Measurements from ENCODE around the gene GRIK4. TPM values are rescaled to one million over a fixed set of nuclear protein-coding genes. Genes with fewer than 3 reads are reported as not detected.
A peak's percentile ranks its signal among the peaks of the same experiment; 100 is the strongest.

GRIK4 gene
- total RNA-seq, 1 donor from 2014 or later = 0.11 TPM

- DNase-seq = no peak
- ATAC-seq (ENCODE audit: poor library complexity) = no peak
- intact Hi-C loops (cut with DNase I) = no loop called here
These were observed 5.6 kb upstream of the GRIK4 start for GRCh38 chr11:120505801-120506425.

GRCh38 chr11:120509346-120510053, 2.0 kb upstream of the GRIK4 start:
- no peak for DNase-seq
- no peak for ATAC-seq (ENCODE audit: poor library complexity)
- intact Hi-C loops (cut with DNase I) = loop anchor here (2.0 to 10.0 kb wide), 5 partner anchors 173 to 685 kb away; no protein-coding TSS in a partner anchor

GRCh38 chr11:120510406-120511115, 987 bp upstream of the GRIK4 start:
- intact Hi-C loops (cut with DNase I) = loop anchor here (2.0 to 10.0 kb wide), 5 partner anchors 172 to 684 kb away; no protein-coding TSS in a partner anchor
- no peak for DNase-seq
- ATAC-seq (ENCODE audit: poor library complexity) = no peak

DNA sequence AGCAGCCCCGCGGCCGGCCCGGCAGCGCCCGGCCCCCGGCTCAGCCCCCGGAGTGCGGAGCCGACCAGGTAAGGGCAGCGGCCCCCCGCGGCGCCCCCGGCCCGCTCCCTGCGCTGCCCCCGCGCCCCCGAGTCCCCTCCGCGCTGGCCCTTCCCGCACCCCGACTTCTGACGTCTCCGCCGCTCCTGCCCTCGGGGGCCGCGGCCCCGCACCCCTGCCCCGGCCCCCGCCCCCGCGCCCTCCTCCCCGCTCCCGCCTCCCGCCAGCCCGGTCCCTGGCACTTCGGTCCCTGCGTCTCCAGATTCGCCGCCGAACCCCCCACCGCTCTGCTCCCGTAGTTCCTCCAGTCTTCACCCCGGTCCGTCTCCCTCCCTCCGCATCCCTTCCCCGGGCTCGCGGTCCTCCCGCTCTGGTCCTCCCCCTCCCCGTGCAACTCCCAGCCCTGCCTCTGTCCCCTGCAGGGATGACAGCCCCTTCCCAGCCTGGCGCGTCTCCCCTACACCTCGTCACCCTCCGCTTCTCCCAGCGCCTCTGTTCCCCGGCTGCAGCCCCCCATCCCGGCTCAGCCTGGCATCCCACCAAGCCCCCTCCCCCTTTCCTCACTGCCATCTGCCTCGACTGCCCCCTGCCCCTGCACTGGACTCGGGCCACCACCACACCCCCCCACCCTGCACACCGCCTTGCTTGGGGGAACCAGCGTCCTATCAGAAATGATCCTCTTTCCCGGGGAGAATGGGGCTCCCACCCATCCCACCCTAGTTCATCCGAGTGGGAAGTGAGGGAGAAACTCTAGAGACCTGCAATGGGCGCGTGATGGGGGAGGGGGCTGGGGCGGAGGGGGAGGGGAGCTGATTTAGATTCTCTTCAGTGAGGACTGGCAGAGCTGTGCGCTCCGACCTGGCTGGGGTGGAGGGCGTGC, 531 bp downstream of the GRIK4 start:
- ATAC-seq (ENCODE audit: poor library complexity) (no peak), DNase-seq (no peak)
- intact Hi-C loops (cut with DNase I) = loop anchor here (2.0 to 10.0 kb wide), 5 partner anchors 171 to 683 kb away; no protein-coding TSS in a partner anchor

GRCh38 chr11:120512739-120513435, 1.3 kb downstream of the GRIK4 start:
- intact Hi-C loops (cut with DNase I) = loop anchor here (5.0 to 10.0 kb wide), 4 partner anchors 289 to 682 kb away; no protein-coding TSS in a partner anchor
- DNase-seq = no peak
- ATAC-seq (ENCODE audit: poor library complexity) = no peak

DNA sequence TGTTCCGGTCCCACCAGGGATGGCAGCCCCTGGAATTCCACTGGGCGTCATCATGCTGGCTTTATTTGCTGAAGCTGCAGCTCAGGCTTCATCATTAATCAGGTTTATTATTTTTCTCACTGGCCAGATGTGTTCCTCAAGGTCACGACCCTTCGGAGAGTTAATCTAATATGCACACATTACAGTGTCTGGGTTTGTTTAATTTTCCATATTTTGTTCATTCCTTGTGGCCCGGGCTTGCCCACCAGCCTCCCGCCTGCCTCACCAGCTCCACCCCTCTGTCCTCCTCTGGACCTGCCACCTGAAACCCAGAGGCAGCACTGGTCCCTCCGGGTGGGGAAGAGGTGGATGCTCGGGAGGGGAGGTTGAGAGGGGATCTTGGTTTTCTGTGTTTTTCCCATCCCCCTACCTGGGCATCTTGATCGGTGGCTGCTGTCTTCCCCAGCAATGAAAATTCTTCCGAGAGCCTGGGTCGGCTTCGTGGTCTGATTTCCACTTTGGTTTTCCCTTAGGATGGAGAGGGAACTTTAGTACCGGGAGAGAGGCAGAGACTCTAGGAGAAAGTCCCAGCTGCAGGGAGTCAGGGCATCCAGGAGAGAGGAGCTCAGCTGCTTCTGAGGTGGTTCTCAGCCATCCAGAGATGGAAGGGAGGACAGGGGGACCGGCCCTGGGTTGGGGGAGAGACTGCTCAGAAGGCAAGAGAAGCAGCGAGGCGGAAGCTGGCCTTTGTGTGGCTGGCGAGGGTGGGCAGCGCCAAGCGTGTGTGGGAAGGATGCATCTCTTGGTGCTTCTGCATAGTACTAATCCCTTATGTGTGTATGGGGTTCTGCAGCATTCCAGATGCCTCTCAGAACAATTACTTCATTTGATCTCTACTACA, 2.1 kb downstream of the GRIK4 start:
- intact Hi-C loops (cut with DNase I) = loop anchor here (5.0 to 10.0 kb wide), 4 partner anchors 289 to 681 kb away; no protein-coding TSS in a partner anchor
- DNase-seq = no peak
- ATAC-seq (ENCODE audit: poor library complexity) = no peak

- no peak for ATAC-seq (ENCODE audit: poor library complexity)
- no peak for DNase-seq
- intact Hi-C loops (cut with DNase I) = loop anchor here (5.0 to 10.0 kb wide), 4 partner anchors 288 to 680 kb away; no protein-coding TSS in a partner anchor
These were observed 3.1 kb downstream of the GRIK4 start for GRCh38 chr11:120514541-120515121.

GRCh38 chr11:120515186-120515723, 3.7 kb downstream of the GRIK4 start:
- DNase-seq (no peak), ATAC-seq (ENCODE audit: poor library complexity) (no peak)
- intact Hi-C loops (cut with DNase I) = loop anchor here (10.0 kb wide), 1 partner anchor 680 kb away; no protein-coding TSS in a partner anchor

- DNase-seq (no peak), ATAC-seq (ENCODE audit: poor library complexity) (peak; percentile 57)
- intact Hi-C loops (cut with DNase I) = loop anchor here (10.0 kb wide), 1 partner anchor 678 kb away; no protein-coding TSS in a partner anchor
These were observed 5.2 kb downstream of the GRIK4 start for GRCh38 chr11:120516461-120517389.

GRCh38 chr11:120517390-120517761, 5.8 kb downstream of the GRIK4 start:
- DNase-seq = no peak
- ATAC-seq (ENCODE audit: poor library complexity) = peak; percentile 49
- intact Hi-C loops (cut with DNase I) = loop anchor here (10.0 kb wide), 1 partner anchor 677 kb away; no protein-coding TSS in a partner anchor

DNA sequence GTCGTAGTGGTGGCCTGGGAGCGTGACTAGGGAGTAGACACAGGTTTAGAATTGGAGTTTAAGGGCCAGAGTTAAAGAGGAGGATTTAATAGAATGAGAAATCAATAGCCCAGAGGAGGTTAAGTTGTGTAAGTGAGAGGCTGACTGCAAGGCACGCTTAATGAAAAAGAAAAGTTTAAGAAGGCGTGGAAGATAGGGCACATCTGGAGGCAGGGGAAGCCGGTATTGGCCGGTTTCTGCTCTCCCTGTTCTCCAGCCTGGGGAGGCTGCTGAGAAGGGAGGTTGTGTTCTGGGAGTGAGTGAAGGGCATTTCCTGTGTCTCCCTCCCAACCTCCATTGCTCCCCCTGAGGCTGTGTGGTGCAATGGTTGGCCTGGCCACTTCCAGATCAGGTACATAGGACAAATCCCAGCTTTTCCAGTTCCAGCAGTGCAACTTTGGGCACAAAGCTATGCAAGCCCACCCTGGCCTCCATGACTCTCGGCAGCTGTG, 6.3 kb downstream of the GRIK4 start:
- ATAC-seq (ENCODE audit: poor library complexity) (no peak), DNase-seq (no peak)
- intact Hi-C loops (cut with DNase I) = loop anchor here (10.0 kb wide), 1 partner anchor 677 kb away; no protein-coding TSS in a partner anchor

GRCh38 chr11:120518356-120518755, 6.8 kb downstream of the GRIK4 start:
- intact Hi-C loops (cut with DNase I) = loop anchor here (10.0 kb wide), 1 partner anchor 676 kb away; no protein-coding TSS in a partner anchor
- DNase-seq (no peak), ATAC-seq (ENCODE audit: poor library complexity) (no peak)

- intact Hi-C loops (cut with DNase I) = loop anchor here (10.0 kb wide), 1 partner anchor 675 kb away; no protein-coding TSS in a partner anchor
- no peak for DNase-seq
- ATAC-seq (ENCODE audit: poor library complexity) = no peak
These were observed 7.9 kb downstream of the GRIK4 start for GRCh38 chr11:120519474-120519873.

DNA sequence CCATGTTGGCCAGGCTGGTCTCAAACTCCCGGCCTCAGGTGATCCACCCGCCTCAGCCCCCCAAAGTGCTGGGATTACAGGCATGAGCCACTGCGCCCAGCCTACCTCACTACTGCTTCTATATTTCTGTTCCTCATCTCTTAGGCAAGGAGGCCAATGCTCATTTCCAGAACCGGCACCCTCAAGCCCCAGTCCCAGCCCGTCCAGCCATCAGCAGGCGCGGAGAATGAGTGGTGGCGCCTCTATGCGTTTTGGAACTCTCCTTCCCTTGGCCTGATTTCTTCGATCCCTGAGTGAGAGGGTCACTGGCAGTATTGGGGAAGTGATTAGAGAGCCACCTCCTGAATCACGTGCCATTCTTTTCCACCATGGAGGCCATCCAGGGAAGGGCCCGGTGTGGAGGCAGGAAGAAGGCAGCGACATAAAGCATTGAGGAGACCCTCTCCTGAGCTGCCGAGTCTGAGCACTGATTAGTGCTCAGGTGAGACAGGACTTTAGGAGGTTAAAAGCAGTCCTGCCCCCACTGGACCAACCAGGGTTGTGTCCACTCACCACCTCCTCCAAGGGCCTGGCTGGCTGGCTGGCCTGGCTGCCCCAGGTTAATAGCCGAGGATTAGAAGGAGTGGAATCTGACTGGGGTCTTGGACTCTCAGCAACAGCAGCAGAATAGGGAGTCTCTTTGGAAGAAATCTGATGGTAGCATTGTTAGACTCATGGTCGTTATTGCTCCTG, 8.7 kb downstream of the GRIK4 start:
- intact Hi-C loops (cut with DNase I) = no loop called here
- DNase-seq (no peak), ATAC-seq (ENCODE audit: poor library complexity) (no peak)
